HG03039 (cell line): ENCODE data around the gene VEZF1.
"Not testable (repeated sequence)": the region's sequence is repeated elsewhere in the genome, so short reads cannot be mapped to it uniquely, and the experiment has no call there.

ENCODE experiments used
- ATAC-seq: cut with Tn5 transposase; IDR thresholded peaks from one replicate; pipeline ENCODE4 v1.9.1; 2021; ENCODE audit warnings: mild to moderate bottlenecking, moderate library complexity; ENCODE audit not compliant: unreplicated experiment

VEZF1 gene

GRCh38 chr17:57974053-57974824 is 13.8 kb downstream of the VEZF1 start:
- not testable (repeated sequence) for ATAC-seq

- no peak for ATAC-seq
Measured at GRCh38 chr17:57972151-57972550, 15.9 kb downstream of the VEZF1 start.

GRCh38 chr17:57971572-57971971 is 16.5 kb downstream of the VEZF1 start:
- no peak for ATAC-seq

- no peak for ATAC-seq
Measured at GRCh38 chr17:57970710-57971109, 17.3 kb downstream of the VEZF1 start.

GRCh38 chr17:57968456-57968855 is 19.6 kb downstream of the VEZF1 start:
- ATAC-seq: no peak

- no peak for ATAC-seq
Measured at GRCh38 chr17:57966875-57967274, 21.2 kb downstream of the VEZF1 start.

GRCh38 chr17:57966246-57966645 is 21.8 kb downstream of the VEZF1 start:
- ATAC-seq: no peak

- no peak for ATAC-seq
Measured at GRCh38 chr17:57965521-57966160, 22.4 kb downstream of the VEZF1 start.

- no peak for ATAC-seq
Measured at GRCh38 chr17:57963149-57963511, 24.9 kb downstream of the VEZF1 start.

GRCh38 chr17:57962279-57963148 is 25.5 kb downstream of the VEZF1 start:
- no peak for ATAC-seq

GRCh38 chr17:57959929-57960328 is 28.1 kb downstream of the VEZF1 start:
- ATAC-seq: no peak

GRCh38 chr17:57958391-57958790 is 29.7 kb downstream of the VEZF1 start:
- ATAC-seq: not testable (repeated sequence)

- no peak for ATAC-seq
Measured at GRCh38 chr17:57957886-57958285, 30.2 kb downstream of the VEZF1 start.

GRCh38 chr17:57957120-57957850 is 30.8 kb downstream of the VEZF1 start:
- ATAC-seq: no peak

GRCh38 chr17:57956291-57957119 is 31.5 kb downstream of the VEZF1 start:
- ATAC-seq: peak; percentile 58

GRCh38 chr17:57955183-57955931 is 32.7 kb downstream of the VEZF1 start, which contains the start of gene CUEDC1:
Gene CUEDC1, minus strand, starts transcription at chr17:57955412. Its CDS starts 69,848 bp downstream, at chr17:57885564.
- no peak for ATAC-seq

- ATAC-seq: no peak
Measured at GRCh38 chr17:57954397-57955182, 33.5 kb downstream of the VEZF1 start.

- no peak for ATAC-seq
Measured at GRCh38 chr17:57953705-57954396, 34.2 kb downstream of the VEZF1 start.
